WI38 (cell line): ENCODE measurements around the gene S100A4.
"Not testable (repeated sequence)": the region's sequence is repeated elsewhere in the genome, so short reads cannot be mapped to it uniquely, and the experiment has no call there.

ENCODE experiments used
- H3K4me3 ChIP-seq: 2 replicates; pipeline ENCODE4 v1.5.1; 2011; ENCODE audit warnings: low read depth, mild to moderate bottlenecking, control low read depth, low read length
- CTCF ChIP-seq: IDR thresholded peaks from 2 replicates; pipeline ENCODE4 v1.5.1; 2012; ENCODE audit warnings: low read depth, mild to moderate bottlenecking, control low read depth, low read length

Gene S100A4

DNA sequence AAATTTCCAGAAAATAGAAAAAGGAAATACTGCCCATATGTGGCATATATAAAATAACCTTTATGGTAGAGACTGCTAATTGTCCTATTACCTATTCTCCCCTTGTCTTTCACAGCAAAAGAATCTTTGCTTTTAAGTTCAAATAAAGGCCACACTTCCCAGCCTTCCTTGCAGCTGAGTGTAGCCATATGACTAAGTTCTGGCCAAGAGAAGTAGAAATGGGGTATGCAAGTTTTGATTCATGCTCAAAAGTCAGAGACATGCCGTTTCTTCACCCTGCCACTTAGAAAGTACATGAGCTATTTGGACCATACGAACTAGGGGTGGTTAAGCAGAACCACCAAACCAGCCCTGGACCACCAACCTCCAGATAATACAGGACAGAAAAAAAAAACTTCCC, 38.4 kb upstream of the S100A4 start:
- H3K4me3 ChIP-seq: no peak overlapping the region

DNA sequence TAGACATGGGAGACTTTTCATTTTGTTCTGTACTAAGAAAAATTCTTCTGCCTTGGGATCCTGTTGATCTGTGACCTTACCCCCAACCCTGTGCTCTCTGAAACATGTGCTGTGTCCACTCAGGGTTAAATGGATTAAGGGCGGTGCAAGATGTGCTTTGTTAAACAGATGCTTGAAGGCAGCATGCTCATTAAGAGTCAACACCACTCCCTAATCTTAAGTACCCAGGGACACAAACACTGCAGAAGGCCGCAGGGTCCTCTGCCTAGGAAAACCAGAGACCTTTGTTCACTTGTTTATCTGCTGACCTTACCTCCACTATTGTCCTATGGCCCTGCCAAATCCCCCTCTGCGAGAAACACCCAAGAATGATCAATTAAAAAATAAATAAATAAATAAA, 37.9 kb upstream of the S100A4 start:
- H3K4me3 ChIP-seq: not testable (repeated sequence)

More for the DNA sequence above, 38.4 kb upstream of the S100A4 start:
- TF ChIP-seq CTCF: no peak

DNA sequence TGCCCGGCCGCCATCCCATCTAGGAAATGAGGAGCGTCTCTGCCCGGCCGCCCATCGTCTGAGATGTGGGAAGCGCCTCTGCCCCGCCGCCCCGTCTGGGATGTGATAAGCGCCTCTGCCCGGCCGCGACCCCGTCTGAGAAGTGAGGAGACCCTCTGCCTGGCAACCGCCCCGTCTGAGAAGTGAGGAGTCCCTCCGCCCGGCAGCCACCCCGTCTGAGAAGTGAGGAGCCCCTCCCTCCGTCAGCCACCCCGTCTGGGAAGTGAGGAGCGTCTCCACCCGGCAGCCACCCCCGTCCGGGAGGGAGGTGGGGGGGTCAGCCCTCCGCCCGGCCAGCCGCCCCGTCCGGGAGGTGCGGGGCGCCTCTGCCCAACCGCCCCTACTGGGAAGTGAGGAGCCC, 37.2 kb upstream of the S100A4 start:
- H3K4me3 ChIP-seq: not testable (repeated sequence)

- H3K4me3 ChIP-seq: no peak overlapping the region
Observed at GRCh38 chr1:153578936-153579335, 33.3 kb upstream of the S100A4 start.

GRCh38 chr1:153578490-153578889, 32.9 kb upstream of the S100A4 start:
- TF ChIP-seq CTCF: no peak
- H3K4me3 ChIP-seq: no peak overlapping the region

More at GRCh38 chr1:153578936-153579335, 33.3 kb upstream of the S100A4 start:
- no peak for TF ChIP-seq CTCF

GRCh38 chr1:153577624-153578051, 32.0 kb upstream of the S100A4 start:
- TF ChIP-seq CTCF: no peak
- H3K4me3 ChIP-seq: no peak overlapping the region

GRCh38 chr1:153577138-153577537, 31.5 kb upstream of the S100A4 start:
- TF ChIP-seq CTCF: no peak
- H3K4me3 ChIP-seq: no peak overlapping the region

DNA sequence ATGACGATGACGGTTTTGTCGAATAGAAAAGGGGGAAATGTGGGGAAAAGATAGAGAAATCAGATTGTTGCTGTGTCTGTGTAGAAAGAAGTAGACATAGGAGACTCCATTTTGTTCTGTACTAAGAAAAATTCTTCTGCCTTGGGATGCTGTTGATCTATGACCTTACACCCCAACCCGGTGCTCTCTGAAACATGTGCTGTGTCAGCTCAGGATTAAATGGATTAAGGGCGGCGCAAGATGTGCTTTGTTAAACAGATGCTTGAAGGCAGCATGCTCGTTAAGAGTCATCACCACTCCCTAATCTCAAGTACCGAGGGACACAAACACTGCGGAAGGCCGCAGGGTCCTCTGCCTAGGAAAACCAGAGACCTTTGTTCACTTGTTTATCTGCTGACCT, 29.9 kb upstream of the S100A4 start:
- H3K4me3 ChIP-seq: not testable (repeated sequence)

DNA sequence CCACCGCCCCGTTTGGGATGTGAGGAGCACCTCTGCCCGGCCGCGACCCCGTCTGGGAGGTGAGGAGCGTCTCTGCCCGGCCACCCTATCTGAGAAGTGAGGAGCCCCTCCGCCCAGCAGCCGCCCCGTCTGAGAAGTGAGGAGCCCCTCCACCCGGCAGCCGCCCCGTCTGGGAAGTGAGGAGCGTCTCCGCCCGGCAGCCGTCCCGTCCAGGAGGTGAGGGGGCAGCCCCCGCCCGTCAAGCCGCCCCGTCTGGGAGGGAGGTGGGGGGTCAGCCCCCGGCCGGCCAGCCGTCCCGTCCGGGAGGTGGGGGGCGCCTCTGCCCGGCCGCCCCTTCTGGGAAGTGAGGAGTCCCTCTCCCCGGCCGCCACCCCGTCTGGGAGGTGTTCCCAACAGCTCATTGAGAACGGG, 29.5 kb upstream of the S100A4 start:
- H3K4me3 ChIP-seq: not testable (repeated sequence)

GRCh38 chr1:153573351-153573750, 27.7 kb upstream of the S100A4 start:
- H3K4me3 ChIP-seq: no peak overlapping the region
- TF ChIP-seq CTCF: no peak
